Spleen (tissue), 7 donors: Measurements from ENCODE around the gene CD80.

Source experiments
- POLR2A ChIP-seq, 3 donors: fragments of 450-650 bp; IDR thresholded peaks; one replicate each; pipeline ENCODE4 v1.5.1; 2017; ENCODE audit warnings: antibody characterized with exemption in 3 of 3, mild to moderate bottlenecking in 1 of 3
- POLR2AphosphoS5 ChIP-seq, 3 donors: sonication (generic); formaldehyde crosslinking; IDR thresholded peaks; one replicate each; pipeline ENCODE4 v1.5.1; 2017; ENCODE audit warnings: antibody characterized with exemption in 3 of 3
- TF ChIP-seq, protein P1 (sequence below), 11 experiments: fragments of 200-600 bp in 7 of 11; fragments of 450-650 bp in 4 of 11; sonication (generic) in 4 of 11; IDR thresholded peaks in 8 of 11; conservative IDR thresholded peaks in 3 of 11; 1 replicate in 7 of 11; 2 replicates in 4 of 11; pipeline versions ENCODE4 v1.4.0 to v1.8.0; 2016 to 2021; ENCODE audit warnings: antibody characterized with exemption in 11 of 11, inconsistent platforms in 4 of 11, mild to moderate bottlenecking in 1 of 11
- donor health status: DM: no; HTN: no; CAD: no; lungs with moderate emphysema.
- donor health status: DM: no; HTN: no; CAD: no.
- donor health status: DM: no; HTN: no; CAD: no.

- TF ChIP-seq, protein P1, sequence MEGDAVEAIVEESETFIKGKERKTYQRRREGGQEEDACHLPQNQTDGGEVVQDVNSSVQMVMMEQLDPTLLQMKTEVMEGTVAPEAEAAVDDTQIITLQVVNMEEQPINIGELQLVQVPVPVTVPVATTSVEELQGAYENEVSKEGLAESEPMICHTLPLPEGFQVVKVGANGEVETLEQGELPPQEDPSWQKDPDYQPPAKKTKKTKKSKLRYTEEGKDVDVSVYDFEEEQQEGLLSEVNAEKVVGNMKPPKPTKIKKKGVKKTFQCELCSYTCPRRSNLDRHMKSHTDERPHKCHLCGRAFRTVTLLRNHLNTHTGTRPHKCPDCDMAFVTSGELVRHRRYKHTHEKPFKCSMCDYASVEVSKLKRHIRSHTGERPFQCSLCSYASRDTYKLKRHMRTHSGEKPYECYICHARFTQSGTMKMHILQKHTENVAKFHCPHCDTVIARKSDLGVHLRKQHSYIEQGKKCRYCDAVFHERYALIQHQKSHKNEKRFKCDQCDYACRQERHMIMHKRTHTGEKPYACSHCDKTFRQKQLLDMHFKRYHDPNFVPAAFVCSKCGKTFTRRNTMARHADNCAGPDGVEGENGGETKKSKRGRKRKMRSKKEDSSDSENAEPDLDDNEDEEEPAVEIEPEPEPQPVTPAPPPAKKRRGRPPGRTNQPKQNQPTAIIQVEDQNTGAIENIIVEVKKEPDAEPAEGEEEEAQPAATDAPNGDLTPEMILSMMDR (IDR thresholded peaks at IDR 0.05 in 8 of 11, conservative IDR thresholded peaks at IDR 0.05 in 3 of 11) = no peak
- TF ChIP-seq POLR2AphosphoS5 (IDR thresholded peaks at IDR 0.05) = no peak
- TF ChIP-seq POLR2A (IDR thresholded peaks at IDR 0.05) = no peak
Observed at GRCh38 chr3:119608405-119609000, 49.1 kb upstream of the CD80 start.
